A549 (cell line): ENCODE measurements around the gene KPNA6.

Source experiments
- BHLHE40 ChIP-seq: IDR thresholded peaks from 2 replicates; pipeline ENCODE4 v1.6.1; 2012; ENCODE audit warnings: low read depth, low read length, inconsistent platforms
- CTCF ChIP-seq: fragments of >200 bp; sonication (Bioruptor Twin); formaldehyde crosslinking; IDR thresholded peaks from 3 replicates; pipeline ENCODE4 v1.5.1; 2016
- MAX ChIP-seq: IDR thresholded peaks from 2 replicates; pipeline ENCODE4 v1.6.1; 2012
- NR3C1 ChIP-seq: fragments of >200 bp; sonication (Bioruptor Twin); formaldehyde crosslinking; IDR thresholded peaks from 3 replicates; pipeline ENCODE4 v1.6.1; 2017
- POLR2A ChIP-seq: IDR thresholded peaks from 2 replicates; pipeline ENCODE4 v1.6.1; 2012; ENCODE audit warnings: mild to moderate bottlenecking, low read length
- REST ChIP-seq: fragments of 200-600 bp; sonication (generic); IDR thresholded peaks from 2 replicates; pipeline ENCODE4 v1.6.1; 2016; ENCODE audit warnings: antibody characterized with exemption, mild to moderate bottlenecking, moderate library complexity

- no peak for TF ChIP-seq NR3C1
- TF ChIP-seq REST = no peak
- no peak for TF ChIP-seq MAX
- no peak for TF ChIP-seq BHLHE40
- no peak for TF ChIP-seq POLR2A
- TF ChIP-seq CTCF = no peak
Measured at GRCh38 chr1:32105338-32105737, 2.5 kb upstream of the KPNA6 start.
